GM19238 (cell line): ENCODE results near the gene OBP2A.

Source experiments
- DNase-seq: peaks from one replicate; pipeline ENCODE4 v3.0.0; 2011; ENCODE audit warnings: low spot score; ENCODE audit not compliant: insufficient read length

The OBP2A gene

GRCh38 chr9:135577256-135577655 lies 31.3 kb downstream of the OBP2A start:
- DNase-seq: no peak

DNA sequence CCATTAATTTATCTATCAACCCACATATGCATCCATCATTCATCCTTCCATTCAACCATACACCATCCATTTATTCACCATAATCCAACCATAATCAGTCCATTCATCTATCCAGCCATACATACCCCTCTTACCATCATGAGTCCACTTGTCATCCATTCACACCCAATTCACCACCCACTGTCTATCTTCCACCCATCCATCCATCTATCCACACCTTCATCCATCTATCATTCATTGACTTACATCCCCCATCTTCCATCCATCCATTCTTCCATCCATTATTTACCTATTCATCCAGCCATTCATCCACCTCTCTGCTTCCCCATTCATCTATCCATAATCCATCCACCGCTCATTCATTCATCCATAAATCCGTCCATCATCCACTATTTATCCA lies 33.4 kb downstream of the OBP2A start:
- DNase-seq: no peak

DNA sequence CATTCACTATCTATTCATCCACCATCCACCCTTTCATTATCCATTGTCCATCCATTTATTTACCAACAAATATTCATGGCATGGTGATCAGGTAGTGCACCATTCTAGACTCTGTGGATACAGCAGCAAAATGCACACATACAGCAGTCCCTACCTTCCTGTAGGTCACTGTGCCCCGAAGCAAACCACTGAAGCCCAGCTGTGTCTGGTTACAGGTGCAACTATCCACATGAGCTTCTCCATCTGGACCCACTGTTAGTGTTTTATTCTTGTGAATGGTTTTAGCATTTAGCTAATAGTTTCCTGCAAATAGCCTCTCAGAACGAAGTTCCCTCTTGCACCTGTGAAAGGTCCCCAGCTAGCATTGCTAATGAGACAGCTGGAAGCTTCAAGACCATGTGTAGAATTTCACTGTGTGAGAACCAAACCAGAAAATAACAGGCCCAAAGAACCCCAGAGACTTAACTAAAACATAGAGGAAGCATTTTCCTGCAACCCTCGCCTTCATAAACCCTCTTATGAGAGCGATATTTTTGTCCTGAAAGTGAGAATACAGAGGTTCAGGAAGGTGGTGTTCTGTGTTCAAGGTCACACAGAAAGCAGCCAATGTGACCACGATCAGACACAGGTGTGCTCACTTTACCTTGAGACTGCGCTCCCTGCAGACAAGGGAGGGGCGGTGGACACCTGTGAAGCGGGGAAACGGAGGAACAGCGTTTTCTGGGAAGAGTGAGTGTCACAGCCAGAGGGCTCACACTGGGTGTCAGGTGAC lies 34.1 kb downstream of the OBP2A start:
- DNase-seq: no peak

DNA sequence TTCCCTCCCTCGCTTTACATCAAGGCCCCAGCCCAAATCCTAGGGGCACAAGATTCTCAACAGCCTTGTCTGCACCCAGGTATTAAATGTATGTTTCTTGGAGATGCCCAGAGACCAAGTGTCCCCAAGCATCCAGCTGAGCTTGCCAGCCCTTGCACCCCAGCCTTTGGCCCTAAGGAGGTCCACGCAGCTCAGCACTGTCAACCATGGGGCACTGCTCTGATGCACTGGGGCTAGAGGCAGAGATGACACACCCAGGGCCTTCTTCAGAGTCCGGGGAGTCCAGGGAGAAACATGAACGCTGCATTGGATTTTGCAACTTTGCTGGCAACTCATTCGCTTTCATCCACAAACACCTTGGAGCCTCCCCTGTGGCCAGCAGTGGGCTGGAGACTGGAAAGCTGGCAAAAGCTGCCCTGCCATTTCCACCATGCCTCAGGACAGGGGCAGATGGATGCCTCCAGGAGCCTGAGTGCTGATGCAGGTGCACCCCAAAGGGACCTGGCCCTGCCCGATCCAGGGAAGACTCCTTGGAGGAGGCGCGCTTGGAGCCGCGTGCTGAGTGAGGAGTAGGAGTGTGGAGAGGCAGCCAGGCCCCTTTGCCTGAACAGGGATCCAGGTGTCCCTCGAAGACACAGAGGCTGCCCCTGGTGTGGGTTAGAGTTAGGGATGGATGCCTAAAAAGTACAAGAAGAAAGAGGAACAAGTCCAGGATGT lies 34.9 kb downstream of the OBP2A start:
- DNase-seq: no peak

- no peak for DNase-seq
Measured at GRCh38 chr9:135581636-135582426, 35.9 kb downstream of the OBP2A start.

DNA sequence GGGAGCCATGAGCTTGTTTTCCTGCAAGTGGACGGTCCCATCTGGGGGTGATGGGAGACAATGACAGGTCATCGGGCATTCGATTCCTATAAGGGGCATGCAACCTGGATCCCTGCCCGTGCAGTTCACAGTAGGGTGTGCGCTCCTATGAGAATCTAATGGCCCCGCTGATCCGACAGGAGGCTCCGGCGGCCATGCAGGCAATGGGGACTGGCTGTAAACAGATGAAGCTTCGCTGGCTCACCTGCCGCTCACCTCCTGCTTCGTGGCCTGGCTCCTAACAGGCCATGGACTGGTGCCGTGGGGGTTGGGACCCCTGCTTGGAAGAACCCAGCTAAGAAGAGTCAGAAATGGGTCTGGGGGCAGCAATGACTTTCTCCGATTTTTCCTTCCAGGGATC lies 36.6 kb downstream of the OBP2A start:
- DNase-seq: no peak

DNA sequence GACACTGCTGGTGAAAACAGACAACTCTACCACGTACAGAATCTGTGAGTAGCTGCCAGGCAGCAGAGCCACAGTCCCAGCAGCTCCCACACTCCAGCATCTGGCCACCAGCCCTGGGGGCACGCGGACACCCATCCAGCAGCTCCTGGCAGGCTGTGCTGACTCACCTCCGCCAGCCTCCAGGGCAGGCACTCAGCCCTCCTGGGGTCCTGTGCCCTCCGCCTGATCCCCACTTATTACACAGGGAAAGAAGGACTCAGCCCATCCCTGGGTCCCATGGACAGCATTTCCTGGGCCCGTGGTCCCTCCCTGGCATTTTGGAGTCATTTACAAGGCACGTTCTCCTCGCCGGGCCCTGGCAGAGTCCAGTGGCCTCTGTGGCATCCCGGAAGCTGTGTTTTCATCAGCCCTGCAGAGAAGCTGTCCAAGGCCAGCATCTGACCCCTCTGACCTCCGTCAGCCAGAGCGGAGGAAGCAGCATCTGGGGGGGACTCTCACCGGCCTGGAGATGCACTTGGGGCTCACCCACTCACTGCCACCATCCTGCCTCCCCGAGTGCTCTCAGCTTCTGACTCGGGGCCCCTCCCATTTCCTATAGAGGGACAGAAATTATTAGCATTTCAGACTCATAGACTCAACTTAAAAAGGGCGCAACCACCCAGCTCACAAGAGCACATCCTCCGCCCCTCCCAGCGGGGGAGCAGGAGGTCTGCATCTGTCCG lies 37.2 kb downstream of the OBP2A start:
- DNase-seq: no peak

- DNase-seq: no peak
Measured at GRCh38 chr9:135583688-135584011, 37.7 kb downstream of the OBP2A start.

GRCh38 chr9:135584371-135584770 lies 38.4 kb downstream of the OBP2A start:
- DNase-seq: no peak

- DNase-seq: no peak
Measured at GRCh38 chr9:135584934-135585333, 39.0 kb downstream of the OBP2A start.

DNA sequence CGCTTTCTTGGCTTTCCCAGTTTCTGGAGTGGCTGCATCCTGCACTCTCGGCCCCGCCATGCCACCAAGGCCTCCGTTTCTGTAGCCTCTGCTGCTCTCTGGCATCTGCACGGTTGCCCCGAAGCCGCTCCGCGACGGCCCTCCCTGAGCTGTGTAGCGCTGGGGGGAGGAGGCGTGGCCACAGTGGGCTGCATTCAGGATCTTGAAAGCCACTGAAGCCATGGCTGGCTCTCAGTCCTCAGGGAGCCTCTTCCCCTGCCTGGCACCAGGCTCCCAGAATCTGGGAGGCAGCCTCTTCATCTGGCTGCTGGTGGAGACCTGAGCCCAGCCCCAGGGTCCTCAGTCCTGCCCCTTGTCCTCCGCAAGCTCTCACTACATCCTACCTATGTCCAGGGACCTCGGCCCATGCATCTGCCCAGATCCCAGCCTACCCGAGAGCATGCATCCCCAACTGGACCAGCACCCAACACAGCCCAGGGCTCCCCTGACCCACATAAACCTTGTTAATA lies 40.7 kb downstream of the OBP2A start:
- DNase-seq: no peak

DNA sequence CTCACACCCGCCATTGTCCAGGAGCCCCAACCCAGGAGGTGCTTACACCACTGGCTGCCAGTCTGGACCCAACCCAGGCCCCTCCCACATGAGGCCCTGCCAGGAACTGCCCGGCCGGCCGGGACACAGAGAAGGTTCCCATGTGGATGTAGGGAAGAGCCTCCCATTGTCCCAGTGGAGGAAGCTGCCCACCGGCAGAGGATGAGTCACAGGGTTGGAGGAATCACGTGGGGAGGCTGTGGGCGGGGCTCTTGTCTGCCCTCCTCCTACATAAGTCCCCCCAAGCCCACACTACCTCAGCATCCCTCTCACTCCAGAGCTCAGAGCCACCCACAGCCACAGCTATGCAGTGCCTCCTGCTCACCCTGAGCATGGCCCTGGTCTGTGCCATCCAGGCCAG lies 41.7 kb downstream of the OBP2A start:
- DNase-seq: no peak

DNA sequence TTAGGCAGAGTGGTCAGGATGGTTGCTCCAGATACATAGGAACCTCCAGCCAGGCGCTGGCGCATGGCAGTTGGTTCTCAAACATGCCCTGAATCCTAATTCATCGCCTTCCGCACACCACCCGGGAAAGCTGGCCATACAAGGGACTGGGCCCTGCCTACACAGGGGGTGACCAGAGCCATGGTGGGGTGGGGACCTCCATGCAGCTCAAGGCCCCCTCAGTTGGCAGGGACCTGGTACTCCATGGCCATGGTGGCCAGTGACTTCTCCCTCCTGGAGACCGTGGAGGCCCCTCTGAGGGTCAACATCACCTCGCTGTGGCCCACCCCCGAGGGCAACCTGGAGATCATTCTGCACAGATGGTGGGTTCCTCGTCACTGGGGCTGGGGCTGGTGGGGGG lies 42.4 kb downstream of the OBP2A start:
- DNase-seq: no peak

DNA sequence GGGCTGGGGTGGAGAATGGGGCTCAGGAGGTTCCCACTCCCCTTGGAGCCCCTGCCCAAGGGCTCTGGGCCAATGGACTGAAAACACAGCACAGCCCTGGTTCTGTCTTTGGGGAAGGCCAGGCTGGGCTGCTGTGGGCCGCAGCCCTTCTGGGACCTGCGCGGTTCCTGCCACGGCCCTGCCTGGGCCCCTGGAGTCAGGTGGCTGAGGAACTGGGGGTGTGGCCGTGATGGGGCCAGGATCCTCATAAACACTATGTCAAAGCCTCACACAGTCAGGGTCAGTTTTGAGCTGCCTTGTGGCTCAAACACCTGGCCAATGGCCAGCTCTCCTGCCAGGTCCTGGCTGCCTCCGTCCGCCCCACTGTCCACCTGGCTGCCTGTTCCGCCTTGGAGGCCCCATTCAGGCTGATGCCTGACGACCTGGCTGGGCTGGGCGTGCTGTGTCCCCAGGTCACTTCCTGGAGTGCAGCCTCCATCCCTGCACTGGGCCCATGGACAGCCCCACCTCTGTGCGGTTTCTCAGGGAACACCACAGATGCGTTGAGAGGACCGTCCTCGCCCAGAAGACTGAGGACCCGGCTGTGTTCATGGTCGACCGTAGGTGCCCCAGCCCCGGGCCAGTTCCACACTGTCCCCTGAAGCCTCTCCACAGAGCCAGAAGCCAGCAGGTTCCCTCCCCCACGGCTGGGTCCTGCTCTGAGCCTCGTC lies 43.1 kb downstream of the OBP2A start:
- DNase-seq: no peak

GRCh38 chr9:135589596-135590485 lies 43.9 kb downstream of the OBP2A start:
- DNase-seq: no peak

- no peak for DNase-seq
Measured at GRCh38 chr9:135590486-135591079, 44.7 kb downstream of the OBP2A start.

DNA sequence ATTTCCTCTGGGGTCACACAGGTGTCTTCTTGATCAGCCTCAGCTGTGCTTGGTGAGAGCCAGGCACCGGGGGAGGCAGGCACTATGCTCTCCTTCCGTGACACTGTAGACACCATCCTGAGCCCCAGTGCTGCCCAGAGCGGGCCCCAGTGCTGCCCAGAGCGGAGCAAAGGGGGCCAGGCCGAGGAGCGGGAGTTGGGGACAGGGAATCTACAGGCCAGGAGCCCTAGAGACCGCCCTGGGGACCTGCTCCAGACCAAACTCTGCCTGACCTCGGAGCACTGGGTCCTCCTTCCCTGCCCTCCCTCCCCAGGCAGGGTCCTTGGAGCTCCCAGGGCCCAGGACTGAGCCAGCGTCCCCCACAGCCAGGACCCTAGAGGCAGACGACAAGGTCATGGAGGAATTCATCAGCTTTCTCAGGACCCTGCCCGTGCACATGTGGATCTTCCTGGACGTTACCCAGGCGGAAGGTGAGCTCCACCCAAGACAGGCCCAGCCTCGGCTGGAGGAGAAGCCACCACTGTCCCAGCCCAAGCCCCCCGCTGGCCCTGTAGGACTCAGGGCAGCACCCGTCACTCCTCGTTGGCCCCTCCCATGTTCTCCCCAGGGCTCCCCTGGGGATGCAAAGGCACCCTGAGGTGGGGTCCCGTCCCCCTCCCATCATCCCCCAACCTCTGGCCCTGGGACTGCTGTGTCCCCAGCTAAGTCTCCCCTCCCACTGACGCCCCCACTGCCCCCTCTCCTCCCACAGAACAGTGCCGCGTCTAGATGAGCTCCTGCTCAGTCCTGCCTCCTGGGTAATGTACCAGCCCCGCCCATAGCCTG lies 45.8 kb downstream of the OBP2A start:
- DNase-seq: no peak

DNA sequence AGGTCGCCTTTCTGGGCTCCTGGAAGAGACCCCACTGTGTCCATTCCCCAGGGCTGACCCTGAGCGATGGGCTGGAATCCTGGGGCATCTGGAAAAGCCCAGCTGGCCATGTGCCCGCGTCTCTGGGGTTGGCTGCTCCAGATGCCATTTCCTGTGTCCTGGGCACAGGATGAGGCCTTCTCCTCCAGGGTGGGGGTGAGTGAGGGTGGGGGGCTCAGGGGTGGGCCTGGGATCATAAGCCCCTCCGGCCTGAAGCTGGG lies 46.3 kb downstream of the OBP2A start:
- no peak for DNase-seq

- no peak for DNase-seq
Measured at GRCh38 chr9:135592625-135593024, 46.7 kb downstream of the OBP2A start.
